GM18519 (cell line): Measurements from ENCODE around the gene ESYT2.
A peak's percentile ranks its signal among the peaks of the same experiment; 100 is the strongest.
"Not testable (repeated sequence)": the region's sequence is repeated elsewhere in the genome, so short reads cannot be mapped to it uniquely, and the experiment has no call there.

Experiments
- ATAC-seq: cut with Tn5 transposase; IDR thresholded peaks from one replicate; pipeline ENCODE4 v1.9.1; 2021; ENCODE audit warnings: mild to moderate bottlenecking, moderate library complexity; ENCODE audit not compliant: unreplicated experiment, low FRiP score

ESYT2 gene

DNA sequence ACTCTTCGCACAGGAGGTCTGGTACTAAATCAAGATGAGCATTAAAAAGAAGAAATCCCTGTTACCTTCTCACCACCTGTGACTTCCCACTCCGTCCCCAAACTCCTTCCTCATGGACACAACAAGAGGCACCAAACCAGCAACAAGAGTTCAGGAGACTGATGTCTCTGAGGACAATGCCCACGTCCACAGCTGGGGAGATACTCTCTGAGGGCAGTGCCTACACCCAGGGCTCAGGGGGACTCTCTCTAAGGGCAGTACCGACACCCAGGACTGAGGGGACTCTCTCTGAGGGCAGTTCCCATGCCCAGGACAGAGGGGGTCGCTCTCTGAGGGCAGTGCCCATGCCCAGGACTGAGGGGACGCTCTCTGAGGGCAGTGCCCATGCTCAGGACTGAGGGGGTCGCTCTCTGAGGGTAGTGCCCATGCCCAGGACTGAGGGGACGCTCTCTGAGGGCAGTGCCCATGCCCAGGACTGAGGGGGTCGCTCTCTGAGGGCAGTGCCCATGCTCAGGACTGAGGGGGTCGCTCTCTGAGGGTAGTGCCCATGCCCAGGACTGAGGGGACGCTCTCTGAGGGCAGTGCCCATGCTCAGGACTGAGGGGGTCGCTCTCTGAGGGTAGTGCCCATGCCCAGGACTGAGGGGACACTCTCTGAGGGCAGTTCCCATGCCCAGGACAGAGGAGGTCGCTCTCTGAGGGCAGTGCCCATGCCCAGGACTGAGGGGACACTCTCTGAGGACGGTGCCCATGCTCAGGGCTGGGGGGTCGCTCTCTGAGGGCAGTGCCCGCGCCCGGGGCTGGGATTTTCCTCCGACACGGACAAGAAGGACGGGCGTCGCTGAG lies 125.4 kb downstream of the ESYT2 start:
- ATAC-seq = not testable (repeated sequence)

DNA sequence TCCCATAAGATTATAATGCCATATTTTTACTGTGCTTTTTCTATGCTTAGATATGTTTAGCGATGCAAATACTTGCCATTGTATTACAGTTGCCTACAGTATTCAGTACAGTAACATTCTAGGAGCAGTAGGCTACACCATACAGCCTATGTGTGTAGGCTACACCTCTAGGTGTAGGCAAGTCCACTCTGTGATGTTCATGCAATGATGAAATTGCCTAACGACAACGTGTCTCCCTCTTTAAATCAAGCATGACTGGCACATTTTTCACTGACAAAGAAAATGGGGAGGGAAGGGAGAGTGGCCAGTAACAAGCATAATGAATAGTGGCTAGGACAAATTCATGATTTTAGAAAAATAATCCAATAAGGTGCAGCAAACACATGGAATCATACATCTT lies 126.4 kb downstream of the ESYT2 start:
- no peak for ATAC-seq

GRCh38 chr7:158702196-158702595 lies 127.1 kb downstream of the ESYT2 start:
- no peak for ATAC-seq

- no peak for ATAC-seq
Observed at GRCh38 chr7:158700008-158700407, 129.3 kb downstream of the ESYT2 start.

GRCh38 chr7:158699341-158699740 lies 130.0 kb downstream of the ESYT2 start:
- no peak for ATAC-seq

- no peak for ATAC-seq
Observed at GRCh38 chr7:158698657-158699195, 130.6 kb downstream of the ESYT2 start.

- ATAC-seq = not testable (repeated sequence)
Observed at GRCh38 chr7:158697597-158697996, 131.7 kb downstream of the ESYT2 start.

DNA sequence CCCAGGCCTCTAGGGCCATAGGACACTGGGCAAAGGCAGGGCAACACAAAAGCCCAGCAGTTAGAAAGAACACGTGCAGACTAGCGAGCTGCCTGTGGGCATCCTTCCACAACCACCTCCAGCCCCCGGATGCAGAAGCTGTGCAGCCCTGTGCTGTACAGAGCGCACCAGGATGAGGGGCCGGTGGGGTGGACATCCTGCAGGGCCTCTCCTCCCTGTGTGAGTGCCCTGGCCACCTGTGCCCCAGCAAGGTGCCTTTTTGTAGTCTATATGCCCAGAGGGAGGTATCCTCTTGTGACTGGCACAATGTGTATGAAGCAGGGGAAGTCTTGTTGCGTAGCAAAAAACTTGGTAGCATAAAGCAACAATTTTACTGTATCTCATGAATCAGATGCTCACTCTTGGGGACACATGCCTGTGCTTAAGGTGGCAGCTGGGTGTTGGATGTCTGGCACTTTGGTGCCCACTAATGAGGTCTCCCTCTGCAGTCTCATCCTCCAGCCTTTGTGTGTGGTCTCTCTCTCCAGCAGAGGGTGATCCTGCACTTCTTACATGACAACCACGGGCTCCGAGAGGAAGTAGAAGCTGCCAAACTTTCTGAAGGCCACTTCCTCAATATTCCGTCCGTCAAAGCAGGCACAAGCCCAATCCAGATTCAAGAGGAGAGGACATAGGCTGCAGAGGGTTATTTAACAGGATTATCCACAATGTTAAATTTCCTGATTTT lies 133.4 kb downstream of the ESYT2 start:
- peak; percentile 69 for ATAC-seq

- ATAC-seq = no peak
Observed at GRCh38 chr7:158695056-158695455, 134.3 kb downstream of the ESYT2 start.

GRCh38 chr7:158694650-158695049 lies 134.7 kb downstream of the ESYT2 start:
- no peak for ATAC-seq

DNA sequence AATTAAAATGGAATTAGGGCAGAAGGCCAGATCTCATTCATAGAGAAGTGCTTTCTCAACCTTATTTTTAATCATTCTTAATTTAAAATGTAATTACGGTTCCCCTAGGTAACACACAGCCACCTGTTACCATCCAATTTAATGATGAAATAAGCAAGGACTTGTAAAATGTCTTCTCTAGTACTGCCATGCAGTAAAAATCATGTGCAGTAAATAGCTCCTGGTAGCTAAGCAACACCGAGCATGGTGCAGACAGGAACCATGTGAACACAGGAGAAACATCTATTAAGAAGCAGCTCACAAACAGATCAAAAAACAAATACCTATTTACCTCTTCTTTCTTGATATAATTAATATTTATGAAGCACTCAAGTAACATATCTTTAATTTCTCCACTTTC lies 139.8 kb downstream of the ESYT2 start:
- no peak for ATAC-seq

DNA sequence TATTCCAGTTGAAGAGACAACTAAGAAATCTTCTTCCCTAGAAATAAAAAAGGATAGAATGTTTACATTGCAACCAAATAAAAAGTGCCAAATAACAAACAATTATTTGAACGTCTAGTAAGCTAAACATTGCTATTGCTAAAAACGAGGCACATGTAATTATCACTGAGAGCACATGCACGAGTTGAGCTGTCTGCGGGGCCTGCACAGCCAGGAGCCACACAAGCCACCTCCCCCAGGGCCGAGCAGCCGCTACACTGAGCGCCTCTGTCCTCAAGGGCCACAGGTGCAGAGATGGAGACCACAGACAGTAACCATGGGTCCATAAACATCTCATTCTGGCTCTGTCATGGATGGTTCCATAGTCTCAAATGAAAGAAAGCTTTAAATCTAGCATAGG lies 141.9 kb downstream of the ESYT2 start:
- ATAC-seq = no peak

DNA sequence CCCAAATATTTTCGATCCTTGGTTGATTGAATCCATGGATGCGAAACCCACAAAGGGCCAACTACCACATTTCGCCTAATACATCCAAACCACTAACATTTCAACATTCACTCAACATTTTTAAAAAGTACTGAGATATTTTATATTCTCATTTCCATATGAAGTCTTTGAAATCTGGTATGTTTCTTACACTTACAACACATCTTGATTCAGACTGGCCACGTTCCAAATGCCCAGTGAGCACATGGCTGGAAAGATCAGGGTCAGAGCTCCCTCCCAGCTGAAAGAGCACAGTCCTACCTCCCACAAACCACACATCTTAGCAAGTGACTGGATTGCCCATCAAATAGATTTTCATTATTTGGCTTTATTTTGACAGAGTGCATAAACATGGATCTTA lies 143.6 kb downstream of the ESYT2 start:
- no peak for ATAC-seq

DNA sequence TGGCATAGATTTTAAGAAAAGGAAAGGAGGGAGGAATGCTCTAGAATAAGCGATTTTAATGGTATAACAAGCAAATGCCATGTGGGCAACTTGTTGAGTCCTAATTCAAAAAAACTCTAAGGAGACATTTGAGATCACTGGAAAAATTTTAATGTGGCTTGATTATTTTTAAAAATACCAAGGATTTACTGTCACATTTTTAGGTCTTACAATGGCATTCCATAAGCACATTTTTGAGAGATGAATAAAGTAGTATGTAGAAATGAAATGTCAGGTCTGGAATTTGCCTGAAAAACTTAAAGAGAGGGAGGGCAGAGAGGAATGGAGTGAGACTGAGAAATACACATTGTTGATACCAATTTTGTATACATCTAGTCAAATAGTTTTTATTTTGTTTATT lies 145.0 kb downstream of the ESYT2 start:
- no peak for ATAC-seq

- ATAC-seq = no peak
Observed at GRCh38 chr7:158683541-158683940, 145.8 kb downstream of the ESYT2 start.

- no peak for ATAC-seq
Observed at GRCh38 chr7:158682456-158682855, 146.9 kb downstream of the ESYT2 start.
